Measurements from ENCODE around the gene PIP5KL1.

The PIP5KL1 gene

GRCh38 chr9:127945942-127946341 is 15.4 kb upstream of the PIP5KL1 start:
- H3K4me3 ChIP-seq (ENCODE audit: low read length), result no peak overlapping the region
- H3F3A ChIP-seq (ENCODE audit: control insufficient read depth, insufficient read depth), result peaks cover 4% of the 10 kb centered on the region
- H3K4me2 ChIP-seq (ENCODE audit: low read length), result no peak overlapping the region
- H3K4me1 ChIP-seq (ENCODE audit: control insufficient read depth, low read length), result peaks cover 56% of the 10 kb centered on the region
- no peaks in the 10 kb centered on the region for H3K27me3 ChIP-seq (ENCODE audit: control insufficient read depth, low read length)
- peaks cover 92% of the 10 kb centered on the region for H3K36me3 ChIP-seq (ENCODE audit: control insufficient read depth, low read length)
- peaks cover 45% of the 10 kb centered on the region for H3K79me2 ChIP-seq (ENCODE audit: control insufficient read depth, low read length)
- H3K9me3 ChIP-seq (ENCODE audit: control insufficient read depth, insufficient read depth, low read length), result no peaks in the 10 kb centered on the region
- no peak overlapping the region for H3K27ac ChIP-seq (ENCODE audit: low read depth, low read length)
- TF ChIP-seq EZH2phosphoT487 (IDR thresholded peaks at IDR 0.05; ENCODE audit: borderline replicate concordance, low read length), result no peak
- no peak for TF ChIP-seq CTCF (IDR thresholded peaks at IDR 0.05; ENCODE audit: low read depth, low read length, poor library complexity, severe bottlenecking)
- H3K9me2 ChIP-seq (replicated peaks; ENCODE audit: control insufficient read depth, low read length), result no peaks in the 10 kb centered on the region
- H4K20me1 ChIP-seq (ENCODE audit: control insufficient read depth, insufficient read depth, low read depth, low read length), result peaks cover 4% of the 10 kb centered on the region; the same call in 1 of the 2 replicates

- Histone ChIP-seq H3K9me2 (replicated peaks; ENCODE audit: control insufficient read depth, low read length) (no peaks in the 10 kb centered on the region), H3F3A (ENCODE audit: control insufficient read depth, insufficient read depth) (peaks cover 9% of the 10 kb centered on the region), H3K9me3 (ENCODE audit: control insufficient read depth, insufficient read depth, low read length) (no peaks in the 10 kb centered on the region), H3K36me3 (ENCODE audit: control insufficient read depth, low read length) (peaks cover 92% of the 10 kb centered on the region), H3K4me2 (ENCODE audit: low read length) (no peak overlapping the region), H4K20me1 (ENCODE audit: control insufficient read depth, insufficient read depth, low read depth, low read length) (peaks cover 4% of the 10 kb centered on the region; the same call in 1 of the 2 replicates), H3K4me3 (ENCODE audit: low read length) (no peak overlapping the region), H3K4me1 (ENCODE audit: control insufficient read depth, low read length) (peaks cover 55% of the 10 kb centered on the region), H3K79me2 (ENCODE audit: control insufficient read depth, low read length) (peaks cover 39% of the 10 kb centered on the region), H3K27me3 (ENCODE audit: control insufficient read depth, low read length) (no peaks in the 10 kb centered on the region), H3K27ac (ENCODE audit: low read depth, low read length) (no peak overlapping the region)
- TF ChIP-seq CTCF (IDR thresholded peaks at IDR 0.05; ENCODE audit: low read depth, low read length, poor library complexity, severe bottlenecking) (no peak), EZH2phosphoT487 (IDR thresholded peaks at IDR 0.05; ENCODE audit: borderline replicate concordance, low read length) (no peak)
Observed at GRCh38 chr9:127945338-127945737, 14.8 kb upstream of the PIP5KL1 start.

GRCh38 chr9:127944586-127945218 is 14.1 kb upstream of the PIP5KL1 start:
- Histone ChIP-seq H3F3A (ENCODE audit: control insufficient read depth, insufficient read depth) (peaks cover 15% of the 10 kb centered on the region), H3K9me3 (ENCODE audit: control insufficient read depth, insufficient read depth, low read length) (no peaks in the 10 kb centered on the region), H3K9me2 (replicated peaks; ENCODE audit: control insufficient read depth, low read length) (no peaks in the 10 kb centered on the region), H3K27me3 (ENCODE audit: control insufficient read depth, low read length) (no peaks in the 10 kb centered on the region), H3K79me2 (ENCODE audit: control insufficient read depth, low read length) (peaks cover 32% of the 10 kb centered on the region), H3K27ac (ENCODE audit: low read depth, low read length) (no peak overlapping the region), H3K4me3 (ENCODE audit: low read length) (no peak overlapping the region), H4K20me1 (ENCODE audit: control insufficient read depth, insufficient read depth, low read depth, low read length) (peaks cover 4% of the 10 kb centered on the region; the same call in 1 of the 2 replicates), H3K4me1 (ENCODE audit: control insufficient read depth, low read length) (peaks cover 50% of the 10 kb centered on the region), H3K36me3 (ENCODE audit: control insufficient read depth, low read length) (peaks cover 91% of the 10 kb centered on the region), H3K4me2 (ENCODE audit: low read length) (no peak overlapping the region)
- TF ChIP-seq CTCF (IDR thresholded peaks at IDR 0.05; ENCODE audit: low read depth, low read length, poor library complexity, severe bottlenecking), result no peak
- TF ChIP-seq EZH2phosphoT487 (IDR thresholded peaks at IDR 0.05; ENCODE audit: borderline replicate concordance, low read length), result no peak
